ENCODE data around the gene STX1B.

Gene STX1B

DNA sequence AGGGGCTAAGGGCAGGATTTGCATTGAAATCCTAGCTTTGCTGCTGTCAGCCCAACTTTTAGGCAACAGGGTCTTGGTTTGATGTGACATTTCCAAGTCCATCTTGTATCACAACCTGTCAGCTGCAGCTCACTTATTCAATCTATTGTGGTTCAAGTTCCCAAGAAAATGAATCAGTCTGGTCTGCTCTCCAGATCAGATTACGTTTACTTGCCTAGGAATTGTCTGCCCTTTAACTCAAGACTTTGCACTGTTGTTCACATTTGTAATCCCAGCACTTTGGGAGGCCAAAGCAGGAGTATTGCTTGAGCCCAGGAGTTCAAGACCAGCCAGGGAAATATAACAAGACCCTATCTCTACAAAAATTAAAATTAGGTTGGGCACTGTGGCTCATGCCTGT lies 32.9 kb upstream of the STX1B start:
- TF ChIP-seq CTCF (IDR thresholded peaks at IDR 0.05; ENCODE audit: low read depth, low read length, missing control alignments): no peak
- H3K27ac ChIP-seq: no peak overlapping the region
- no peak overlapping the region for H3K4me3 ChIP-seq (ENCODE audit: low read depth, low read length)
- no peaks in the 10 kb centered on the region for H3K27me3 ChIP-seq (replicated peaks)
- in situ Hi-C loops (cut with HindIII; ENCODE audit: low pct_ligation_motif_present, low sequenced_read_pairs): no loop called here
- peaks cover 27% of the 10 kb centered on the region for H3K36me3 ChIP-seq (replicated peaks)
- no peak for DNase-seq

- no peak for DNase-seq
- Histone ChIP-seq H3K36me3 (replicated peaks) (peaks cover 31% of the 10 kb centered on the region), H3K27me3 (replicated peaks) (no peaks in the 10 kb centered on the region), H3K27ac (no peak overlapping the region), H3K4me3 (ENCODE audit: low read depth, low read length) (no peak overlapping the region)
- in situ Hi-C loops (cut with HindIII; ENCODE audit: low pct_ligation_motif_present, low sequenced_read_pairs): no loop called here
- no peak for TF ChIP-seq CTCF (IDR thresholded peaks at IDR 0.05; ENCODE audit: low read depth, low read length, missing control alignments)
Measured at GRCh38 chr16:31042866-31043265, 32.4 kb upstream of the STX1B start.

DNA sequence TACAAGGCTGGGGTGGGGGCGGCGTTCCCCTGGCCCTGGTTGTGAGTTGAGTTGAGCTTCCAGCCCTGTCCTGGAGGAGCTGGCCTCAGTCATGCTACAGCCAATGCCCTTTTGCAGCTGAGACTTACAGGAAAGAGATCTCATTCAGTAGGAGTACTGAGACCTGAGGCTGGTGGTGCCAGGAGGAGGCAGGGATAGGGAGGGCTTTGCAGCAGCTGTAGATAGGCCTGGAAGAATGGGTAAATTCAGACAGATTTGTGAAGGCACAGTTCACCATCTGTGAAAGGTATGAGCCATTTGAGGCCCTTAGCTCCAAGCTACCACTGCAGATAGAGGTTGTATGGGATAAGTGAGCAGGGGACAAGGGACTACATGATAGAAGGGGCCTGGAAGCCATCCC lies 28.6 kb upstream of the STX1B start:
- Histone ChIP-seq H3K27ac (no peak overlapping the region), H3K27me3 (replicated peaks) (no peaks in the 10 kb centered on the region), H3K36me3 (replicated peaks) (peaks cover 44% of the 10 kb centered on the region), H3K4me3 (ENCODE audit: low read depth, low read length) (no peak overlapping the region)
- in situ Hi-C loops (cut with HindIII; ENCODE audit: low pct_ligation_motif_present, low sequenced_read_pairs): no loop called here
- TF ChIP-seq CTCF (IDR thresholded peaks at IDR 0.05; ENCODE audit: low read depth, low read length, missing control alignments): no peak
- DNase-seq: no peak

- TF ChIP-seq CTCF (IDR thresholded peaks at IDR 0.05; ENCODE audit: low read depth, low read length, missing control alignments): no peak
- Histone ChIP-seq H3K36me3 (replicated peaks) (peaks cover 43% of the 10 kb centered on the region), H3K27me3 (replicated peaks) (no peaks in the 10 kb centered on the region), H3K4me3 (ENCODE audit: low read depth, low read length) (no peak overlapping the region), H3K27ac (no peak overlapping the region)
- in situ Hi-C loops (cut with HindIII; ENCODE audit: low pct_ligation_motif_present, low sequenced_read_pairs): no loop called here
- DNase-seq: no peak
Measured at GRCh38 chr16:31036691-31037090, 26.3 kb upstream of the STX1B start.

DNA sequence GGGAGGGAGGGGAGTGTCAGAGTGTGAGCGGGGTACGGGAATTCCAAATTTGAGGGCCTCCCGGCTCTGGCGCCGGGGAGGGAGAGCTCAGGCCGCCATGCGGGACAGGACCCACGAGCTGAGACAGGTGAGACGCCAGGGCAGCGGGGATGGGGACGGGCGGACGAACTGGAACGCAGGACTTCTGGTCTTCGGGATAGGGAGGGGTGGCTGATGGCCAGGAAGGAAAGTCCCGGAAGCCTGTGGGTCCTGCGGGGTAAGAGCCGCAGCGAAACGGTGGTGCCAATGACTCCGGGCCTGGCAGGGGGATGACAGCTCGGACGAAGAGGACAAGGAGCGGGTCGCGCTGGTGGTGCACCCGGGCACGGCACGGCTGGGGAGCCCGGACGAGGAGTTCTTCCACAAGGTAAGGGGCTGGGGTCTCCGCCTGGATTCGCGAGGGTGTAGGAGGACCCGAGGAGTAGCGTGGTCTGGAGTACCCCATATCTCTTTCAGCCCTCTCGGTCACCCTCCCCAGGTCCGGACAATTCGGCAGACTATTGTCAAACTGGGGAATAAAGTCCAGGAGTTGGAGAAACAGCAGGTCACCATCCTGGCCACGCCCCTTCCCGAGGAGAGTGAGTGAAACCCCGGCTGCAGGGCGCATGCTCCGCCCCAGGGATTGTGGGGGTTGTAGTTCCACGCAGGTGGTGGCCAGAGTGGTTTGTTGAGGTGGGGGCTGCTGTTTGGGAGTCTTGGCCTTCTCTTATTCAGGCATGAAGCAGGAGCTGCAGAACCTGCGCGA lies 23.5 kb upstream of the STX1B start:
- DNase-seq: peak; percentile 72
- Histone ChIP-seq H3K27ac (peak overlapping the region; percentile 87), H3K27me3 (replicated peaks) (no peaks in the 10 kb centered on the region), H3K4me3 (ENCODE audit: low read depth, low read length) (peak overlapping the region; percentile 99), H3K36me3 (replicated peaks) (peaks cover 23% of the 10 kb centered on the region)
- in situ Hi-C loops (cut with HindIII; ENCODE audit: low pct_ligation_motif_present, low sequenced_read_pairs): no loop called here
- TF ChIP-seq CTCF (IDR thresholded peaks at IDR 0.05; ENCODE audit: low read depth, low read length, missing control alignments): no peak

All from brain microvascular endothelial cell (primary cell).